WTC11 (cell line): ENCODE measurements around the gene PAGE2. TPM values are rescaled to one million over a fixed set of nuclear protein-coding genes. Genes with fewer than 3 reads are reported as not detected.

Experiments
- ATAC-seq: fragments of 200-7000 bp; cut with Tn5 transposase; 2 replicates; pipeline ENCODE4 v1.10.0; 2021; ENCODE audit warnings: mild to moderate bottlenecking, moderate library complexity
- CTCF ChIA-PET: fragments of 300-600 bp; sonication (Branson Sonifier 250); formaldehyde crosslinking; loops from one replicate; lab custom pipeline; 2021; ENCODE audit warnings: antibody characterized with exemption; lab: Charles Lee
- POLR2A ChIA-PET: fragments of 350-600 bp; sonication (Branson Sonifier 250); formaldehyde crosslinking; loops from one replicate; lab custom pipeline; 2021; ENCODE audit warnings: antibody characterized with exemption; lab: Charles Lee
- DNase-seq: peaks from one replicate; pipeline ENCODE4 v3.0.0; 2021; ENCODE audit warnings: low spot score
- H3K27ac Mint-ChIP-seq: 2 replicates; pipeline ENCODE4 v1.8.0; 2021; ENCODE audit warnings: mixed read lengths
- H3K27me3 Mint-ChIP-seq: 2 replicates; pipeline ENCODE4 v1.8.0; 2021; ENCODE audit warnings: low read depth, mild to moderate bottlenecking, moderate library complexity, mixed read lengths
- H3K36me3 Mint-ChIP-seq: 2 replicates; pipeline ENCODE4 v1.8.0; 2021; ENCODE audit warnings: mixed read lengths
- H3K4me1 Mint-ChIP-seq: 2 replicates; pipeline ENCODE4 v1.8.0; 2022; ENCODE audit warnings: mixed read lengths
- H3K4me3 Mint-ChIP-seq: 2 replicates; pipeline ENCODE4 v1.8.0; 2021; ENCODE audit warnings: mild to moderate bottlenecking, moderate library complexity, mixed read lengths
- H3K9me3 Mint-ChIP-seq: 2 replicates; pipeline ENCODE4 v1.8.0; 2021; ENCODE audit warnings: mixed read lengths
- ELF4 ChIP-seq: sonication (generic); formaldehyde crosslinking; IDR thresholded peaks from 2 replicates; pipeline ENCODE4 v1.8.1; 2022; ENCODE audit warnings: low read depth, mild to moderate bottlenecking, moderate library complexity, missing genetic modification reagents
- EMX1 ChIP-seq: fragments of 250-450 bp; sonication (Bioruptor Pico); IDR thresholded peaks from 2 replicates; pipeline ENCODE4 v1.8.0; 2021; ENCODE audit warnings: mild to moderate bottlenecking
- ETV6 ChIP-seq: sonication (generic); formaldehyde crosslinking; IDR thresholded peaks from 2 replicates; pipeline ENCODE4 v1.8.1; 2022; ENCODE audit warnings: mild to moderate bottlenecking, missing genetic modification reagents
- FOXP1 ChIP-seq: sonication (generic); formaldehyde crosslinking; IDR thresholded peaks from 2 replicates; pipeline ENCODE4 v1.8.0; 2022; ENCODE audit warnings: missing genetic modification reagents, mild to moderate bottlenecking, moderate library complexity, borderline replicate concordance
- JUN ChIP-seq: sonication (generic); formaldehyde crosslinking; IDR thresholded peaks from 2 replicates; pipeline ENCODE4 v1.8.0; 2023; ENCODE audit warnings: mild to moderate bottlenecking, missing genetic modification reagents
- KAT7 ChIP-seq: sonication (generic); formaldehyde crosslinking; IDR thresholded peaks from 2 replicates; pipeline ENCODE4 v1.8.1; 2023; ENCODE audit warnings: missing genetic modification reagents, mild to moderate bottlenecking, borderline replicate concordance
- MYBL2 ChIP-seq: sonication (generic); formaldehyde crosslinking; IDR thresholded peaks from 2 replicates; pipeline ENCODE4 v1.8.1; 2023; ENCODE audit warnings: mild to moderate bottlenecking, moderate library complexity, missing genetic modification reagents
- NFE2L1 ChIP-seq: sonication (generic); formaldehyde crosslinking; IDR thresholded peaks from 2 replicates; pipeline ENCODE4 v1.8.1; 2023; ENCODE audit warnings: missing genetic modification reagents
- NR1H2 ChIP-seq: sonication (generic); formaldehyde crosslinking; IDR thresholded peaks from 2 replicates; pipeline ENCODE4 v1.9.0; 2021; ENCODE audit warnings: mild to moderate bottlenecking, moderate library complexity, missing genetic modification reagents
- NR2C2 ChIP-seq: sonication (generic); formaldehyde crosslinking; IDR thresholded peaks from 2 replicates; pipeline ENCODE4 v1.8.0; 2022; ENCODE audit warnings: mild to moderate bottlenecking, missing genetic modification reagents
- NR3C1 ChIP-seq: sonication (generic); formaldehyde crosslinking; conservative IDR thresholded peaks from 2 replicates; pipeline ENCODE4 v1.8.1; 2023; ENCODE audit warnings: low read depth, mild to moderate bottlenecking, missing genetic modification reagents
- PRRX2 ChIP-seq: fragments of 250-450 bp; sonication (Bioruptor Pico); IDR thresholded peaks from 2 replicates; pipeline ENCODE4 v1.8.0; 2021; ENCODE audit warnings: mild to moderate bottlenecking
- RELA ChIP-seq: sonication (generic); formaldehyde crosslinking; IDR thresholded peaks from 2 replicates; pipeline ENCODE4 v1.8.1; 2022; ENCODE audit warnings: missing genetic modification reagents, mild to moderate bottlenecking, borderline replicate concordance
- SMAD3 ChIP-seq: sonication (generic); formaldehyde crosslinking; IDR thresholded peaks from 2 replicates; pipeline ENCODE4 v1.8.0; 2022; ENCODE audit warnings: missing genetic modification reagents, mild to moderate bottlenecking, borderline replicate concordance
- TCF7 ChIP-seq: sonication (generic); formaldehyde crosslinking; IDR thresholded peaks from 2 replicates; pipeline ENCODE4 v1.8.0; 2022; ENCODE audit warnings: mild to moderate bottlenecking, low read depth, missing genetic modification reagents, moderate library complexity
- TEAD4 ChIP-seq: sonication (generic); formaldehyde crosslinking; IDR thresholded peaks from 2 replicates; pipeline ENCODE4 v1.8.0; 2022; ENCODE audit warnings: mild to moderate bottlenecking, missing genetic modification reagents
- ZNF423 ChIP-seq: fragments of 250-450 bp; sonication (Bioruptor Pico); IDR thresholded peaks from 2 replicates; pipeline ENCODE4 v2.1.2; 2022; ENCODE audit warnings: mild to moderate bottlenecking, moderate library complexity
- total RNA-seq: library from RNA; stranded (reverse); gene quantifications from 3 replicates; pipeline ENCODE4 v1.2.3, GENCODE V29; 2021
- TF ChIP-seq, protein P1 (sequence below): fragments of 250-450 bp; sonication (Bioruptor Pico); IDR thresholded peaks from 2 replicates; pipeline ENCODE4 v1.9.0; 2021; ENCODE audit warnings: moderate library complexity, mild to moderate bottlenecking, inconsistent platforms, borderline replicate concordance
- TF ChIP-seq, protein P2 (sequence below): sonication (generic); formaldehyde crosslinking; IDR thresholded peaks from 2 replicates; pipeline ENCODE4 v1.8.0; 2022; ENCODE audit warnings: missing genetic modification reagents
- TF ChIP-seq, protein P3 (sequence below): fragments of 250-450 bp; sonication (Bioruptor Pico); conservative IDR thresholded peaks from 2 replicates; pipeline ENCODE4 v1.9.0; 2021; ENCODE audit warnings: mild to moderate bottlenecking
- TF ChIP-seq, protein P4 (sequence below): sonication (generic); formaldehyde crosslinking; IDR thresholded peaks from 2 replicates; pipeline ENCODE4 v1.8.0; 2022; ENCODE audit warnings: mild to moderate bottlenecking, missing genetic modification reagents
- TF ChIP-seq, protein P5 (sequence below): sonication (generic); formaldehyde crosslinking; IDR thresholded peaks from 2 replicates; pipeline ENCODE4 v1.8.1; 2023; ENCODE audit warnings: mild to moderate bottlenecking, missing genetic modification reagents, moderate library complexity

Gene PAGE2
- total RNA-seq, 1 experiment from 2014 or later, result not detected

DNA sequence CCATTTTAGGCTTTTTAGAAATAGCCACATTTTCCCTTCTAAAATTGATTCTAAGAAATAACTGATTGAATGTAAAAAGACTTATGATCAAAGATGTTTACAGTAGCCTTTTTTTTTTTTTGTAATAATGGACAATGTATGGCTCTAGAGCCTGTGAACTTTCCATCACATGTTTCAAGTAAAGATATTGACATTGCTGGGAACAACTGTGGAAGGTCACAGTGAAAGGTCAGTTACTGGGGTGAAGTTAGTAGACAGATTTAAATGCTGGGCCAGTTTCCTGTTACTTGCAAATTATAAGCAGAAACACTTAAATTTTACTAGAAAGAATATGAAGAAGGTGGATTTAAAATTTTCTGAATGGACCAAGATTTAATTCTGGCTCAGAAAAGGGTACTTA is 18.4 kb downstream of the PAGE2 start (continued):
- TF ChIP-seq RELA (CRISPR knock-in tag), result no peak
- TF ChIP-seq NR1H2, result no peak
- TF ChIP-seq, all 79 proteins: peak for 0

DNA sequence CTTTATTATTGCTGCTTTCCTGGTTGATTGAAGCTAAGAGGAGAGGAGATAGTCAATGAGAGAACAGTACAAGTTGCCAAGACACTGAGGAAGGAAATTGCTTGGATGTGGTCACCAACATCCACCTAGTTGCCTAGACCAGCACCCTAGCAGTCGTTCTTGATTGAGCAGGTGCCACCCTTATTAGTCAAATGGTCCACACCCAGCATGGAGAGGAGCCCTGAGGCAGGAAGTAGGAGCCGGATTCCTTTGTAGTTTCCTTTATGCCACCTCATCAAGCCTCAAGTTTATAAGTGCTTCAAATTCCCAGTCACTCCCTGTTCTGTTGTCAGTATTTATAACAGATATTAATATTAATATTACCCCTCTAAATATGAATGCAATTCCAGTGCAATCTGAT is 19.1 kb downstream of the PAGE2 start:
- H3K4me1 Mint-ChIP-seq, result no peaks in the 10 kb centered on the region
- DNase-seq (no peak), ATAC-seq (no peak)
- no peaks in the 10 kb centered on the region for H3K9me3 Mint-ChIP-seq
- peaks cover 10% of the 10 kb centered on the region; the same call in 1 of the 2 replicates for H3K27me3 Mint-ChIP-seq
- no peak overlapping the region for H3K4me3 Mint-ChIP-seq
- POLR2A ChIA-PET, result no interaction called here
- TF ChIP-seq ZNF423 (CRISPR knock-in tag) (no peak), EMX1 (CRISPR knock-in tag) (no peak), TCF7 (CRISPR knock-in tag) (no peak)
- H3K27ac Mint-ChIP-seq, result no peak overlapping the region
- no peaks in the 10 kb centered on the region for H3K36me3 Mint-ChIP-seq
- CTCF ChIA-PET, result no interaction called here

DNA sequence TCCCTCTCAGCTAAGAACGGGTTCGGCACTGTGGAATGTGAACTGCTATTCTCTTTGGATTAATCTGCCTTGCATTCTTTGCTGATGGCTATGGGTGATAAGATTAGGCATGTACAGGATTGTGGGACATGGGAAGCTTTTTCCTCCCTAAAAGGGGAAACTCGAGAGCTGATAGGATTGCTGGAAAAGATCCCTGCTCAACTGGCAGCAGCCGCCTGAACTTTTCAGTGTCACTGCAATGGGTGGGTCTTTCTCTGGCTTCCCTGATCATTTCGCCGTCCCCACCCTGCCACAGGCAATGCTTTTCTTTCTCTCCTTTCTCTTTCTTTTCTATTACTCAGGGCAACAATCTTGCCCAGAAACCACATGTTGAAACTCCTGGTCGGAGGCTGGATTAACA is 20.5 kb downstream of the PAGE2 start:
- Mint-ChIP-seq H3K36me3 (no peaks in the 10 kb centered on the region), H3K4me1 (no peaks in the 10 kb centered on the region), H3K9me3 (no peaks in the 10 kb centered on the region), H3K27me3 (peaks cover 7% of the 10 kb centered on the region; the same call in 1 of the 2 replicates), H3K27ac (no peak overlapping the region), H3K4me3 (no peak overlapping the region)
- ATAC-seq (no peak), DNase-seq (no peak)
- ChIA-PET POLR2A (no interaction called here), CTCF (no interaction called here)
- TF ChIP-seq NR2C2 (CRISPR knock-in tag) (no peak), JUN (CRISPR knock-in tag) (no peak), SMAD3 (CRISPR knock-in tag) (no peak), NR1H2 (no peak), NFE2L1 (CRISPR knock-in tag) (no peak), TEAD4 (CRISPR knock-in tag) (no peak), ELF4 (CRISPR knock-in tag) (no peak), ETV6 (CRISPR knock-in tag) (no peak), MYBL2 (CRISPR knock-in tag) (no peak), FOXP1 (CRISPR knock-in tag) (no peak), PRRX2 (no peak), KAT7 (CRISPR knock-in tag) (no peak), NR3C1 (CRISPR knock-in tag) (no peak)
- TF ChIP-seq, protein P1, sequence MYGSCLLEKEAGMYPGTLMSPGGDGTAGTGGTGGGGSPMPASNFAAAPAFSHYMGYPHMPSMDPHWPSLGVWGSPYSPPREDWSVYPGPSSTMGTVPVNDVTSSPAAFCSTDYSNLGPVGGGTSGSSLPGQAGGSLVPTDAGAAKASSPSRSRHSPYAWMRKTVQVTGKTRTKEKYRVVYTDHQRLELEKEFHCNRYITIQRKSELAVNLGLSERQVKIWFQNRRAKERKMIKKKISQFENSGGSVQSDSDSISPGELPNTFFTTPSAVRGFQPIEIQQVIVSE (CRISPR knock-in tag), result no peak
- TF ChIP-seq, protein P2, sequence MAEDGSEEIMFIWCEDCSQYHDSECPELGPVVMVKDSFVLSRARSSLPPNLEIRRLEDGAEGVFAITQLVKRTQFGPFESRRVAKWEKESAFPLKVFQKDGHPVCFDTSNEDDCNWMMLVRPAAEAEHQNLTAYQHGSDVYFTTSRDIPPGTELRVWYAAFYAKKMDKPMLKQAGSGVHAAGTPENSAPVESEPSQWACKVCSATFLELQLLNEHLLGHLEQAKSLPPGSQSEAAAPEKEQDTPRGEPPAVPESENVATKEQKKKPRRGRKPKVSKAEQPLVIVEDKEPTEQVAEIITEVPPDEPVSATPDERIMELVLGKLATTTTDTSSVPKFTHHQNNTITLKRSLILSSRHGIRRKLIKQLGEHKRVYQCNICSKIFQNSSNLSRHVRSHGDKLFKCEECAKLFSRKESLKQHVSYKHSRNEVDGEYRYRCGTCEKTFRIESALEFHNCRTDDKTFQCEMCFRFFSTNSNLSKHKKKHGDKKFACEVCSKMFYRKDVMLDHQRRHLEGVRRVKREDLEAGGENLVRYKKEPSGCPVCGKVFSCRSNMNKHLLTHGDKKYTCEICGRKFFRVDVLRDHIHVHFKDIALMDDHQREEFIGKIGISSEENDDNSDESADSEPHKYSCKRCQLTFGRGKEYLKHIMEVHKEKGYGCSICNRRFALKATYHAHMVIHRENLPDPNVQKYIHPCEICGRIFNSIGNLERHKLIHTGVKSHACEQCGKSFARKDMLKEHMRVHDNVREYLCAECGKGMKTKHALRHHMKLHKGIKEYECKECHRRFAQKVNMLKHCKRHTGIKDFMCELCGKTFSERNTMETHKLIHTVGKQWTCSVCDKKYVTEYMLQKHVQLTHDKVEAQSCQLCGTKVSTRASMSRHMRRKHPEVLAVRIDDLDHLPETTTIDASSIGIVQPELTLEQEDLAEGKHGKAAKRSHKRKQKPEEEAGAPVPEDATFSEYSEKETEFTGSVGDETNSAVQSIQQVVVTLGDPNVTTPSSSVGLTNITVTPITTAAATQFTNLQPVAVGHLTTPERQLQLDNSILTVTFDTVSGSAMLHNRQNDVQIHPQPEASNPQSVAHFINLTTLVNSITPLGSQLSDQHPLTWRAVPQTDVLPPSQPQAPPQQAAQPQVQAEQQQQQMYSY, result no peak
- TF ChIP-seq, protein P3, sequence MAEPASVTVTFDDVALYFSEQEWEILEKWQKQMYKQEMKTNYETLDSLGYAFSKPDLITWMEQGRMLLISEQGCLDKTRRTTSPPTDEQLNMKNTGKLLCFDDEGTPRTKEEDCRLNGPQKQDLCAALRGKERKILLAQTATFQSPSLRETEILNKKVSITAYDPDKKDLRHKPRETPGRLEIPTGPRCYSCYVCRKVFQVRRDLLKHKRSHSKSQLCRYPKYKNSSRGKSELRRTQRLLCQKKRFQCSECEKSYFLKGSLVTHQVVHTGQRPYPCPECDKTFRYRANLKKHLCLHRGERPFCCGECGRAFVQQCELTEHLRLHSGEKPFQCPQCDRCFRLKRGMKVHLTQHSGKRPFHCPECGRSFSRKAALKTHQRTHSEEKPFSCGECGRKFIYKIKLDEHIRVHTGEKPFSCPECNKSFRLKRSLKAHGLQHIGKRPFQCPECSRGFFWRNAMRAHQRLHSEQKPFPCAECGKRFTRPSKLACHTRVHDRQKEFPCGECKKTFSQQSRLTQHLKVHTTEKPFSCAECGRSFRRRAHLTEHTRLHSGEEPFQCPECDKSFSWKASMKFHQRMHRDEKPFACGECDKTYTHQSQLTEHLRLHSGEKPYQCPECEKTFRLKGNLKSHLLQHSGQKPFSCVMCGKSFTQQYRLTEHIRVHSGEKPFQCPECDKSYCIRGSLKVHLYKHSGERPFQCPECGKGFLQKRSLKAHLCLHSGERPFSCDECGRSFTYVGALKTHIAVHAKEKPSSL, result no peak
- TF ChIP-seq, protein P4, sequence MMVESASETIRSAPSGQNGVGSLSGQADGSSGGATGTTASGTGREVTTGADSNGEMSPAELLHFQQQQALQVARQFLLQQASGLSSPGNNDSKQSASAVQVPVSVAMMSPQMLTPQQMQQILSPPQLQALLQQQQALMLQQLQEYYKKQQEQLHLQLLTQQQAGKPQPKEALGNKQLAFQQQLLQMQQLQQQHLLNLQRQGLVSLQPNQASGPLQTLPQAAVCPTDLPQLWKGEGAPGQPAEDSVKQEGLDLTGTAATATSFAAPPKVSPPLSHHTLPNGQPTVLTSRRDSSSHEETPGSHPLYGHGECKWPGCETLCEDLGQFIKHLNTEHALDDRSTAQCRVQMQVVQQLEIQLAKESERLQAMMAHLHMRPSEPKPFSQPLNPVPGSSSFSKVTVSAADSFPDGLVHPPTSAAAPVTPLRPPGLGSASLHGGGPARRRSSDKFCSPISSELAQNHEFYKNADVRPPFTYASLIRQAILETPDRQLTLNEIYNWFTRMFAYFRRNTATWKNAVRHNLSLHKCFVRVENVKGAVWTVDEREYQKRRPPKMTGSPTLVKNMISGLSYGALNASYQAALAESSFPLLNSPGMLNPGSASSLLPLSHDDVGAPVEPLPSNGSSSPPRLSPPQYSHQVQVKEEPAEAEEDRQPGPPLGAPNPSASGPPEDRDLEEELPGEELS, result no peak
- TF ChIP-seq, protein P5, sequence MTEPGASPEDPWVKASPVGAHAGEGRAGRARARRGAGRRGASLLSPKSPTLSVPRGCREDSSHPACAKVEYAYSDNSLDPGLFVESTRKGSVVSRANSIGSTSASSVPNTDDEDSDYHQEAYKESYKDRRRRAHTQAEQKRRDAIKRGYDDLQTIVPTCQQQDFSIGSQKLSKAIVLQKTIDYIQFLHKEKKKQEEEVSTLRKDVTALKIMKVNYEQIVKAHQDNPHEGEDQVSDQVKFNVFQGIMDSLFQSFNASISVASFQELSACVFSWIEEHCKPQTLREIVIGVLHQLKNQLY (CRISPR knock-in tag), result no peak
